Activated T-cell treated with anti-CD3 and anti-CD28 coated beads for 1 hour (primary cell): Measurements from ENCODE around the gene TJAP1.
"Not testable (repeated sequence)": the region's sequence is repeated elsewhere in the genome, so short reads cannot be mapped to it uniquely, and the experiment has no call there.

Experiments
- DNase-seq: peaks from one replicate; pipeline ENCODE4 v3.0.0-alpha.2; 2020; ENCODE audit warnings: low read depth

TJAP1 gene

GRCh38 chr6:43539409-43539808 is 62.0 kb downstream of the TJAP1 start:
- not testable (repeated sequence) for DNase-seq

- no peak for DNase-seq
Observed at GRCh38 chr6:43540507-43540906, 63.1 kb downstream of the TJAP1 start.

- no peak for DNase-seq
Observed at GRCh38 chr6:43541774-43542471, 64.6 kb downstream of the TJAP1 start.

GRCh38 chr6:43544461-43544860 is 67.1 kb downstream of the TJAP1 start:
- DNase-seq: no peak

- no peak for DNase-seq
Observed at GRCh38 chr6:43547222-43547621, 69.9 kb downstream of the TJAP1 start.
